ENCODE data around the gene GABRB1.
"Not testable (repeated sequence)": the region's sequence is repeated elsewhere in the genome, so short reads cannot be mapped to it uniquely, and the experiment has no call there.

Gene GABRB1

DNA sequence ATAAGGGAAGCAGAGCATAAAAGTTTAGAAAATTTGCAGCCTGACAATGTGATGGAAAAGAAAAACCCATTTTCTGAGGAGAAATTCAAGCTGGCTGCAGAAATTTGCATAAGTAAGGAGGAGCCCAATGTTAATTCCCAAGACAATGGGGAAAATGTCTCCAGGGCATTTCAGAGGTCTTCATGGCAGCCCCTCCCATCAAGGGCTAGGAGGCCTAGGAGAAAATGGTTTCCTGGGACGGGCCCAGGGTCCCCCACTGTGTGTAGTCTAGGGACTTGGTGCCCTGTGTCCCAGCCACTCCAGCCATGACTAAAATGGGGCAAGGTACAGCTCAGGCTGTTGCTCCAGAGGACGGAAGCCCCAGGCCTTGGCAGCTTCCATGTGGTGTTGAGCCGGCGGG is 259.5 kb downstream of the GABRB1 start:
- DNase-seq (ENCODE audit: low read depth), result not testable (repeated sequence)

DNA sequence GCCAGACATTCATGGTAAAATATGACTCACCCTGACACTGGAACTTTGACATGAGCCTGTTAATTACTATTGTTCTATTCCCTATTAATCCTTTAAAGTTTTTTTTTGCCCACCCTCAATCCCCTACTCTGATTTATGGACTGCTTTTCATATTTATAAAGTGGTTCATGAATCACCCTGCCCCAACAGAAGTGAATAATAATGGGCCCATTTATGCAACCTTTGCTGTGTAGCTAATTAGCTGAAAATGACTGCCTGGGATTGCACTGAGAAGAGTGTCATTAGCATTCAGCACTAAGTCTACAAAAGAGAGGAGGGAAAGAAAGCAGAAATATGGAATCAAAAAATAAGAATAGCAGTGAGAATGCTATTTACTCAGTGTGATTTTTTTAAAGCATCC is 277.8 kb downstream of the GABRB1 start:
- no peak for DNase-seq (ENCODE audit: low read depth)

DNA sequence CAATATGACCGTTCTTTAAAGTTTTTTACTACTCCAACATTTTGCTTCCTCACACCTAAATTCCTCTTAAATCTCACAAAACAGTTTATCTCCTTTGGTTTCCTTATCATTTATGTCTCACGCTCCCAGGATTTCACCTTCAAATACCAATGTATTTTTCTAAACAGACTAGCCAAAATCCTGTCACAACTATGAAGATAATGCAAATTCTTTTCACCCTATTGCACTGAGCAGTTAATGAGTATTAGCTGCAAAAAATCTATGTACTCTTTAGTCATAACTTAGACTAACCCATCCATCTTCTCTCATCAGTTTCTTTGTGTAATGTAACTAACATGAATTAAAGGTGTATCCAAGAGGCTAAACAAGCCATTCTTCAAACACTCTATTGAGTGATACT is 280.8 kb downstream of the GABRB1 start:
- DNase-seq (ENCODE audit: low read depth), result no peak

DNA sequence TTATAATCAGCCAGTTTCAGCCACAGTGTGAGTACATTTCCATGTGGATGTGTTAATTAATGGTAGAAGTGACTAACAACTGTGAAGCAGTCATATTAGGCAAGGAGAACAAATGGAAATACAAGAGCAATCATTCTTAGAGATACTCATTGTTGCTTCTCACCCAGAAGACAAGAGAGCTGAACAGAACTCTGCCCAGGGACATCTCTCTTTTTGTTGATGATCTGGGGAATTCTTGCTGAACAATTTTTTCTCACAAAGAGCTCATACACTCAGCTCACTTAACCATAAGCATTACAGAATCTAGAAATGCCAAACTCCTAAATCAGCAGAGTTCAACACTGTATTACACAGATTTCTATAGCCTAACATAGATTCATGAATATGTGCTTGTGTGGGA is 282.0 kb downstream of the GABRB1 start:
- no peak for DNase-seq (ENCODE audit: low read depth)

DNA sequence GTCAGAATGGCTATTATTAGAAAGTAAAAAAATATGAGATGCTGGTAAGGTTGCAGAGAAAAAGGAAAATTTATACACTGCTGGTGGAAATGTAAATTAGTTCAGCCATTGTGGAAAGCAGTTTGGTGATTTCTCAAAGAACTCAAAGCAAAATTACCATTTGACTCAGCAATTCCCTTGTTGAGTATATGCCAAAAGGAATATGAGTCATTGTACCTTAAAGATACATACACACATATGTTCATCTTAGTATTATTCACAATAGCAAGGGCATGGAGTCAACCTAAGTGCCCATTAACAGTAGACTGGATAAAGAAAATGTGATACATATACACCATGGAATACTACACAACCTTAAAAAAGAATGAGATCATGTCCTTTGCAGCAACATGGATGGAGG is 284.0 kb downstream of the GABRB1 start:
- no peak for DNase-seq (ENCODE audit: low read depth)

DNA sequence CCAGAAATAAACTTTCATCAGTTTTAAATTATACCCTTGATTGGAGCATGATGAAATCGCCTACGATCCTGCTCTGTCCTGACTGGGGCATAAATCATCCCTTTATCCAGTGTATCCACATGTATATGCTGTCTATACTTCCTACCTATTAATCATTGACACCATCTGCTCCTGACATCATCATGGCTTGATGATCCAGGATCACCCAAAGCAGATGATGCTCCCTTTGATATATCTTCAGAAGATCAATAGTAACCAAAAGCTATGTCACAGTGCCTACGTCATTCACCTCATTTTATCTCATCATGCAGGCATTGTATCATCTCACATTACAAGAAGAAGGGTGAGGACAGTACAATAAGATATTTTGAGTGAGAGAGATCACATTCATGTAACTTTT is 294.7 kb downstream of the GABRB1 start:
- no peak for DNase-seq (ENCODE audit: low read depth)

DNA sequence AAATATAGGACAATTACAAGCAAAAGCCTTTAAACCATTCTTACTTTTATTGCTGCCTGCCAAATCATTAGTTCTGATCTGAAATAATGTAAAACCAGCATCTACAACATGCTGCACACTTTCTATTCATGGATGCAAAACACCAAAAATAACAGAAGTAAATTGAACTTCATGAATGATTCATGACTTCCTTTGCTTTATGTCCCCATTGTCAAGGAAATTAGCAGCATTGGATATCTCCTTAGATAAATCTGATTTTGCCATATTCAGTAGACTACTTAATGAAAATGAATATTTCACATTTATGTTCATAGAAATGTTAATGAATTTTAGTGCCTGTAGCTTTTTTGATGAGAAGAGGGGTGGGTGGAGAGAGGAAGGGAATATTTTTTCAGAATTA is 299.5 kb downstream of the GABRB1 start:
- DNase-seq (ENCODE audit: low read depth), result no peak

DNA sequence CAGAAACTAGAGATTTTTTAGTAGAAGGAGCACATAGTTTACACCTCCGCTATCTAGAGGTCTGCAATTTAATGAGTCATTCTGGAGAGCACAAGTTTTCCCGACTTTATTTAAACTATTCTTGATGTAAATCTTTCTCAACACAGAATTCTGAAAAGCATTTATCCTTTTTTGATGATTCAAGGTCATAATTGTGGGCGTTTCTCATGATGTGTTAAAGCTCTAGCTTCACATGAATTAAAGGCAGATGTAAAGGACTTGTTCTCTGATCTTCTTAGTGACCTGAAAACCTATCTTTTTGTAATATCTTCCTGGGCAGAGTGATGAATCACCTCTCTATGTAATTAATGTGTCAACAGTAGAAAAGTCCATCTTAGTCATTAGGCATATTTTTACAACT is 303.3 kb downstream of the GABRB1 start:
- no peak for DNase-seq (ENCODE audit: low read depth)

DNA sequence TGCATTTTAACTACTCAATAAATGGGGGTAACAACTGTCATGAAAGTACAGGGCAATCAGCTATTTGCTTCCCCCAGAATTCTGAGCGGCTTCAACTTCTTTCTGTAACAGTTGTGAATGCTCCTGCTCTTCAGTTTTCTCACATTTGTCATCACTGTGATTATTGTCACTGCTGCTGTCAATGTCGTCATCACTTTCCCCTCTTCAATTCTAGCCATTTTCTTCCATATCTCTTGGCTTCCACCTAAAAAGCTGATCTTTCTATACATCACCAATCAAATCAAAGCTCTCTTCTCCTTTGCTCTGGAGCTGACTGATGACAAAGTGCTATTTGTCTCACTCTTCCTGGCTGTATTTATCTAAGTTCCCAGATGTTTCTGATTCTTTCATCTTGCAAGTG is 306.5 kb downstream of the GABRB1 start:
- no peak for DNase-seq (ENCODE audit: low read depth)

DNA sequence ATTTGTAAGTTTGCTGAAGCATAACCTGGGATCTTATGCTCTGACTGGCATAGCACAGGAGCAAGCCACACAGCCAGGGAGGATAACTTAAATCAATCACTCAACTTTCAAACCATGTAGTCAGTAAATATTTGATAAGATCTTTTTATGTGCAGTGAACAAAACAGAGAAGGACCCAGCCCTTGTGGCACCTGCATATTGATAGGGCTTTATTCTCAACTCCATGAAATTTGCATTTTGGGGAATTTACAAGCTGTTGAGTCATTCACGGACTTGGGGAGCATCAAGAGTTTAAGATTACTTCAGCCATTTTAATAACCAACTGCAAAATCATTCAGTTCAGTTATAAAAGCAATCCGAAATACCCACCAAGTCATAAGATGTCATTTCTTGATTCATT is 309.5 kb downstream of the GABRB1 start:
- no peak for DNase-seq (ENCODE audit: low read depth)

DNA sequence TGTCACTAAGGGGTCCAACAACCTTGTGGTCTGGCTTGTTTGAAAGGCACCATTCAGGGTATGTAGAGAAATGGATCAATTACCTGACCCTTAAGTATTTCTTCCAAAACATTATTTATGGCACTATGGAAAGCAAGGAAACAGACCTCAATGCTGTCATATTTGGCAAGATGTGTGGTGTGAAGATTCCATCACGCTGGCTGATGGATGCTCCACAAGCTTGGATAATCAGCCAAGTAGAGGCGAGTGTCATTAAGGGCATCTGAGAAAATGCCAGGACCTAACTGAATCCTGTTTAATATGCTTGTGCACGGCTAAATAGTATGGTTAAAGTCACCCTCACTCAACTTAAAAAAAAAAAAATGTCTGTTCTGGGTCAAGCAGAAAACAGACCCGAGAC is 311.4 kb downstream of the GABRB1 start:
- no peak for DNase-seq (ENCODE audit: low read depth)

DNA sequence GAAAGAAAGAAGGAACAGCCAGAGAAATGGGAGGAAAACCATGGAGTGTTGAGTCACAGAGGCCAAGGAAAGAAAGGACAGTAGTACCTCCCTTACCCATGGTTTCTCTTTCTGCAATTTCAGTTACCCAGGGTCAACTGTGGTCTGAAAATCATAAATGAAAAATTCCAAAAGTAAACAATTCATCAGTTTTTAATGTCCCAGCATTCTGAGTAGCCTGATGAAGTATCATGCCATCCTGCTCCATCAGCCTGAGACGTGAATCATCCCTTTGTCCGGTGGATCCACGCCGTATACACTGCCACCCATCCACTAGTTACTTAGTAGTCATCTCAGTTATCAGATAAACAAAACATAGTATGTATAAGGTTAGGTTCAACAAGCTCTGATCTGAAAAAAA is 318.0 kb downstream of the GABRB1 start:
- DNase-seq (ENCODE audit: low read depth), result no peak

DNA sequence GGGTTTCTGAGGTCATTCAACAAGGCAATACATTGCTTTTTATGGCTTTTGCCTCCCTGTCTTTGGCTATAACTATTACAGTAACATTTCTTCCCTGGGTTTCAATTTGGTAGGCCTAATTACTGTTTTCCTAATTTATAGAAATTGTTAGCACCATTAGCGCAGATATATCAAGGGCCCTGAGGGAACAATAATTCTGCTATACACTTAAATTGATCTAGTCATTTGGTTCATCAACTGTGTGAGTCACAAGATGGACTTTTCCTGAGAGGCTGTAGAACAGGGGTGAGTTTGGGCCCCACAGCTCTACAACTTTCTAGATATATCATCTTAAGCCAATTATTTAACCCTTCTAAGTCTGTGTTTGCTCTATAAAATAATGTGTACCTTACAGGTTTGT is 324.2 kb downstream of the GABRB1 start:
- no peak for DNase-seq (ENCODE audit: low read depth)

DNA sequence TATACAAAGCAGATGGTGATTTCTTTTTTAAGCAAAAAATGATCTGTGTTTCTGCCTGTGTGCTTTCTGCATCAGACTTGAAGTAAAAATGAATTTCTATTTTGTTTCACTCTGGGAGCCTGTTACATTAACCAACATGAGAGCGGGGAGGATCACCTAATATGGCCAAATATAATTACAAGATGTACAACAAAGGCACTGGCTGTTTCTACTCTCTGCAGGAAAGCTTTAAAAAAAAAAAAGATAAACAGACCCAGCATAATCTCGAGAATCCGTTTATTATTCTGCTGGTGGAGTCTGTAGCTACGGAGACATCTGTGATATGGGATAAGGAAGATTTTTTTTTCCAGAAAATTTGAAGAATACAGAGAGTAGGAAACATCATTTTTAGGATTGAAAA is 328.5 kb downstream of the GABRB1 start:
- DNase-seq (ENCODE audit: low read depth), result no peak

DNA sequence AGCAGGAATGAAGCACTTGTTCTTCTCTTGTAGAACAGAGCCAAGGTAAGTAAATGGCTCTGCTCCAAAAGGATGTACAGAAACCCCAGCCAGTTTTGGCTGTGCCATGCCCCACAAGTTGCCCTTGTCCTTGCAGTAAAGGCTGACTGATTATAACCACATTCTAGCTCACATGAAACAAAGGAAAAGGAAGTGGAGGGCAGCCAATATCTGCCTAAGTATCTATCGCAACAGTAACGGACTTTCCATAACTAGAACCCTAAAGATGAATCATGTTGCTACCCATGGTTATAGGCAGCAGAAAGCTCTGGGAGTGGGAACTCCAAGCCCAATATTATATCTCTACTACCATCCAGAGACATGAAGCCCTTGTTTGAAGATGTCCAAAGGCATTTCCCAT is 336.4 kb downstream of the GABRB1 start:
- no peak for DNase-seq (ENCODE audit: low read depth)

DNA sequence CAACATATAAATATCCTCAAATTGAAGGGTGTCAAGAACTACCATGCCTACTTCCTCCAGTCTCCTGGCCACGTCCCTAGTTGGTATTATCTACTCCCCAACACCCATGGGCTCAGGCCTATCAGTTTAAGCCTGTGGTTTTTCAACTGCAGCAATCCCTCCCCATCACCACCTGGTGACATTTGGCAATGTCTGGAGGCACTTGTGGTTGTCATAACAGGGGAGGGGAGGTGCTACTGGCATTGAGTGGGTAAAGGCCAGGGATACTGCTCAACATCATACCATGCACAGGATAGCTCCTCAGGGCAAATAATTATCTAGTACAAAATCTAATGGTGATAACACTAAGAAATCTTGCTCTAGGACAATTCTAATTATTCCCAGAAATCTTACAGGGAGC is 336.8 kb downstream of the GABRB1 start:
- DNase-seq (ENCODE audit: low read depth), result no peak

DNA sequence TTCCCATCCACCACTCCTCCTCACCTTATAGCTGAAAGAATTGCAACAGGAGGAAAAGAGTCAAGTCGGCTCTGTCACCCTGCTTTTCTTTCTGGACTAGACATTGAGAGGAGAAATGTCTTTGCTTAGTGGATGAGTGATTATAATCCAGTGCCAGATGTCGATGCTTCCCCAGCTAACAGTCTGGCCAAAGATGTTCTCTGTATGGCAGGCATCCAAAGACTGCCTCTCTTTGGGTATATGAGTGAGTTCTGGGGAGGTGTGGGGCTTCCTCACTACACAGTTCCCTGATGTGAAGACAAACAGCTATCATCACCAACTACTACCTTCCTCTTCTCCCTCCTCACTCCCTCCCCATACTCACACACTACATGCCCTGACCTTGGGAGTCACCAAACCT is 341.2 kb downstream of the GABRB1 start:
- no peak for DNase-seq (ENCODE audit: low read depth)

DNA sequence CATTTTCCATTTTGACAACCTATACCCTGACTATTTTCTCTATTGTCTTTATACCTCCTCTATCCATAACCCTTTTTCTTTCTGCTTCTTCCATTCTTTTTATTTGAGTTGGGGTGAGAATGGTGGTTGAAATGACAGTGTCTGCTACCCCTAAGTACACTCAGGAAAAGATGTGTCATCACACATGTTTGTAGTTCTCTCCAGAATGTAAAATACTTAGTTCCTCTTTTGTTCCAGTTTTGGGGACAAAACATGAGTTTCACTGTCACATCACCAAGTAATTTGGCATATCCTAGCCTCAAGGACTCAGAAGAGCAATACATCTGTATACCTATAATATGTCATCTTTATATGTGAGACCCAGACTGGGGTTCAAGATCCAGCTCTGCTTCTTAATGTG is 341.8 kb downstream of the GABRB1 start:
- no peak for DNase-seq (ENCODE audit: low read depth)

DNA sequence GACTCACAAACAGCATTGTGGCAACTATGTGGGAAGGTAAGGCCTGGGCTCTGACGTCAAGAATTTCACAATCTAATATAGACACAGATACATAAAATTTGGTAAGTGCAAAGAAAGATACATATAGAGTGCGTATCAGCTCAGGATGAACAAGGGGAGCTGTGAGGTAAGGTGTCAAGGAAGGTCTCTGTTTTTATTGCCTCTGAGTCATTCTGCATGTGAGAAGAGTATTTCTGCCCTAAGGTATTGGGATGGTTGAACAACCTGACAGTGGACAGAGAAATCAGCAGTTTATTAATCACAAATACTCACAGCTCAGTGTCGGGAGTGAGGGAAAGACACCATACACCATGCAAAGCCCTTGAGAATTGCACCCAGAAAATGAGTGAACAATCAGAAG is 342.3 kb downstream of the GABRB1 start:
- no peak for DNase-seq (ENCODE audit: low read depth)

DNA sequence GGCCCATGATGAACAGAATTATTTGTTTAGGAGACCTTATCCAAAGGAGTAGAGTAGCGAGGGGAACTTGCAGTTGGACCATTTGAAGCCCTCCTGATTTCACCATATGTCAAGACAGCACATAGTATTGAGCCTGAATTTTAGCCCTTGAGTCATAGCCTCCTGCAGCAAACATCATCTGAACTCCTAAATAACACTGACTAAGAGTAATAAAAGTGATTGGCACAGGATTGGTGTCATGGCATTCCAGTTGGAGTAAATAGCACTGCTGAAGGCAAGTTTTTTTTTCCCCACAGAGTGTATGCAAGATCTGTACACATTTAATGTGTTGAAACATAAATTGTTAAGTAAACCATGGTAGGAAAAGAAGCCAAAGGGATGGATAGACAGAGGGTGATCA is 343.1 kb downstream of the GABRB1 start:
- no peak for DNase-seq (ENCODE audit: low read depth)

DNA sequence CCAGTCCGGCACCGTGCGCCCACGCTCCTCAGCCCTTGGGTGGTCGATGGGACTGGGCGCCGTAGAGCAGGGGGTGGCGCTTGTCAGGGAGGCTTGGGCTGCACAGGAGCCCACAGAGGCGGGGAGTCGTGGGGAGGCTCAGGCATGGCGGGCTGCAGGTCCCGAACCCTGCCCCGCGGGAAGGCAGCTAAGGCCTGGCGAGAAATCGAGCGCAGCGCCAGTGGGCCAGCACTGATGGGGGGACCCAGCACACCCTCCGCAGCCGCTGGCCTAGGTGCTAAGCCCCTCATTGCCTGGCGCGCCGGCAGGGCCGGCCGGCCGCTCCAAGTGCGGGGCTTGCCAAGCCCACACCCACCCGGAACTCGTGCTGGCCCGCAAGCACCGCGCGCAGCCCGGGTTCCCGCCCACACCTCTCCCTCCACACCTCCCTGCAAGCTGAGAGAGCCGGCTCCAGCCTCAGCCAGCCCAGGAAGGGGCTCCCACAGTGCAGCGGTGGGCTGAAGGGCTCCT is 346.7 kb downstream of the GABRB1 start:
- DNase-seq (ENCODE audit: low read depth), result not testable (repeated sequence)

DNA sequence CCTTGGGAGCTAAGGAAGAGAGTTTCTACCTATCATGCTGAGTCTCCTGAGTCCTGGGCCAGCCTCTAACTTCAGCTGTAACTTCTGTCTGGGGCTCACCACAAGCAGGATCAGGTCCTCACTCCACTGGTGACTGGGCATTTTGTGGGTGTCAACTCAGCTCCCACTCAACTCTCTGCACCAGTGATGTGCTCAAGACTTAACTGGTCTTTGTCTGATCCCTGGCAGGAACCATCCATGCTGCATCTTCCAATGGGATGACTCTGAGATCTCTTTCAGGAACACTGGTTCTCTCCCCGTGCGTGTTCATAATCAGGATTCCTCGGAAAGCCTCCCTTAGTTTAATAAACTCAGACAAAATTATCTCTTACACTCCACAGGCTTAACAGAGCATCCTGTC is 349.8 kb downstream of the GABRB1 start:
- DNase-seq (ENCODE audit: low read depth), result no peak

DNA sequence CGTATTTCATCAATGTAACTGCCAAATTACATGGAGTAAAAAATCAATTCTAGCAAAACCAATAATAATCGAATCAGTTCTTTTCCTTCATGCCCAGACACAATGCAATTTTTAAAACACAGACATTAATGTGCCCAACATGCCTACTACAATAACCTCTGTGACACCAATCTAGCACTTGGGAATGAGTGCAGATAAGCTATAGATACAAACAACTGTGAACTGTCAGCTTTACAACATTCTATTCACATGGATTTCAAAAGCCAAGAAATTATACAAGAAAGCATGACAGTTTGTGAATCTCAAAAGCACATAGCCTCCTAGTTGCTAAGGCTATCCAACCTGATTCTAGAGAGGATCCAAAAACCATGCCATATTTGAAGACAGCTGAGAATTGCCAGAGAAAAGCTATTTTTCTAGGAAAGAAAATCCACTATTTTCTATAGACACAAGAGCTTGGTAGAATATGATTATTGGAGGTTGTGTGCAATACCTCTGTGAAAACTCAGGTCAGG is 351.5 kb downstream of the GABRB1 start:
- no peak for DNase-seq (ENCODE audit: low read depth)

DNA sequence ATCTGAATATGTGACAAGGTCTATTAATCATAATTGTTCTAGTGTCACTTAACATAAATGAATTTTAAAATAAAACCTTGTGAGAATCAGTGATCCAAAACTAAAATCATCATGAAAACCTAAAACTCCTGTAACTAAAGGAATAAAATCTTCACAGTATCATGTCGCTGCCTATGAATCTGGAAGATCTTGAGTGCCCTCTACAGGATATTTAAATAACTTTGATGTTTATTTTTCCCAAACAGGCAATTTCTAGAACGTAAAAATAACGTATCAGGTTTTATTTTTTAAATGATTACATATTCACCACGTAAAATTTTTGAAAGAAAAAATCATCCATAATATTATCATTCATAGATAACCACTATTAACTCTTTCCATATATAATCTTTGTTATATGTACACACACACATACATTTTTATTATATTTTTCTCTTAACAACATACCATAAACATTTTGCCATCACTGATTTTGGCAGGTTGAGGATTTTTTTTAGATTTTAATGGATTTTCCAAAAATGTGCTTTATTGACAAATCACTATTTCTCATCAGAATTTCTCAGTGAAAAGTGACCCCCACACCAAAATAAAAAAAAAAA is 352.6 kb downstream of the GABRB1 start:
- no peak for DNase-seq (ENCODE audit: low read depth)
